Measurements from ENCODE around the gene PLCH2.

The PLCH2 gene

DNA sequence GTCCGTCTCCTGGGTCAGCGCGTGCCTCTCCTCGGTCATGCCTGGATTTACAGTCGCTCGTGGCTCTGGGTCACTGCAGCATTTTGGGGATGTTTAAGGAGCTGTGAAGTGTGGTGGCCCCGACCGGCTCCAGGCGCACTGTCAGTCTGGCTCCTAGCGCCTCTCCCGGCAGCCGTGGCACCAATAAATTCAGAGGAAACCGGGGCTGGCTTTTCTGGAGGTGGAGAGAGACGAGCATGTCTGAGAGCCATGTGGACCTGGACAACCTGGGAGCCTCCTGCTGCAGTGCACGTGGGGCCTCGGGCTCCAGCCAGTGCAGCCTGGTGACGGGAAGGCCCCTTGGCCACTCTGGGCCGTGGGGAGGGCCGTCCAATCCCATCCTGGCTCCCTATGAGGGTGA, 17.1 kb downstream of the PLCH2 start:
- H3K4me3 ChIP-seq, result no peak overlapping the region
- H3K27ac ChIP-seq, result no peak overlapping the region

DNA sequence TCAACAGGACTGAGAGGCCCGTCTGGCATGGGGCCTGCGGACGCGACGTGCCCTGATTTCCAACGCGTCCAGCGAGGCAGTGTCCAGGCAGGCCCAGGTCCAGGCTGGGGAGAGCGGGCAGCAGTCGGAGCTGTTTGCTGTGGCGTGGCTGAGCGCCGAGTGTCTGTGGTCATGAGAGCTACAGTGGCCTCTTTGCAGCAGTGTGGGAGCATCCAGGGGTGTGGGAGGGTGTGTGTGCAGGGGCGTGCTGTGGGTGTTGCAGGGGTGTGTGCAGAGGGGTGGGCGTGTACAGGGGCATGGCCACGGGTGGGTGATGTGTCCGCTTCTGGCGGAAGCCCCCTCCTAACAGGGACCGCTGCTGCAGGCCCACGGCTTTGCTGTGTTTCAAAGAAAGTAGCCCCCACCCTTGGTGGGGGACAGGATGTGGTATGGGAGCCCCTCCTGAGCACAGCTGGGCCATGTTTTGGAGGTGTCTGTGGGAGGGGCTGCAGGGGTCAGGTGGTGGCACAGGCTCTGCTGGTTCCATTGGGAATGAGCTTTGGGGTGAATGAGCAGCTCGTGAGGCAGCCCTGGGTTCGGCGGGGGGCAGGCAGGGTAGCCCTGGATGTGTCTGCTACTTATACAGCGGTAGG, 17.7 kb downstream of the PLCH2 start:
- no peak overlapping the region for H3K4me3 ChIP-seq
- H3K27ac ChIP-seq, result no peak overlapping the region

DNA sequence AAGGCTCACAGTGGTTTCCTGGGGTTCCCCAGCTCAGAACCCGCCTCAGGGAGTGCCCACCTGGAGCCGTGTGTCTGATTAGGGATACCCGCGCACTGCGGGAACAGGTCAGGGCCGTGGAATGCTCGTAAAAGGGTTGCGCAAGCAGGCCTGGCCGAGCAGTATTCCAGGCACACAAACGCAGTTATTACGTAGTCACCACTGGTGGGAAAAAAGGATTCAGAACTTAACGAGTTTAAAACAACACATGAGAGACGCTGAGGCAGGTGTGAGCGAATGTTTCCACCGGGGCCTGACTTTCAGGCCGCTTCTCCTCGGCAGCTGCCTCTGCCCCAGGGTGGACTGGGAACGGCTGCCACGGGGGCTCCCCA, 18.2 kb downstream of the PLCH2 start:
- Histone ChIP-seq H3K27ac (peak overlapping the region in 2 of 21 experiments; percentile 56 to 62), H3K4me3 (no peak overlapping the region)

DNA sequence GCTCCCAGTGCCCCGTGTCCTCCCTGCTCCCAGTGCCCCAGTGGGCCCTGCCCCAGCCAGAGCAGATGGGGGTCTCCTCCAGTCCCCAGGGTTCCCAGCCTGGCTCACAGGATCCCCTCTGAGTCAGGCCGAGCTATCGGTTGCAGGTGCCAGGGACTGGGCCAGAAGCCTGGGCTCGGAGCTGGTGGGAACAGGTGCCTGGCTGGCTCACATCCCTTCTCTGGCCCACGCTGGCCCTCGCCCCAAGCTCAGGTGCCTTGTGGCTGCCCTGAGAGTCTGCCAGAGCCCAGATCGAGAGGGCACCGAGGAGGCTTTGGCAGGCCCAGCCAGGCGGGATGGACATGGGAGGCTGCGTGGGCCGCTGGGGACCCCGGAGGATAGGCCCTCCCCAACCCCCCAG, 18.9 kb downstream of the PLCH2 start:
- no peak overlapping the region for H3K27ac ChIP-seq
- H3K4me3 ChIP-seq, result no peak overlapping the region

DNA sequence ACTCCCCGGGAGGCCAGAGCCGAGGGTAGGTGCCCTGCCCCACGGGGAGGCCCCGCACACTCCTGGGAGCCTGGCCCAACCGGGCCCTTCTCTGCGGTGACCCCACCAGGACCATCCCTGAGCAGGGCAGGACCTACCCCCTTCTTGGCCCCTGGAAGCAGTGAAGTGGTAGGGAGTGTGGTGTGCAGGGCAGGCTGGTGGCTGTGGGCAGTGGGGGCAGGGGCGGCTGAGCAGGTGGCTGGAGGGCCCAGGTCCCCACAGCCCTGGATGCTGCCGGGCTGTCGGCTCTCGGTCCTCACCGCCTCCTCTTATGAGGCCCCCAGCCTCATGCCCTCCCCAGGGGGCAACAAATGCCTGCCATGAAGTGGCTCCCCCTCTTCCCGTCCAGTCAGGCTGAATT, 19.5 kb downstream of the PLCH2 start:
- Histone ChIP-seq H3K27ac (no peak overlapping the region), H3K4me3 (no peak overlapping the region)

DNA sequence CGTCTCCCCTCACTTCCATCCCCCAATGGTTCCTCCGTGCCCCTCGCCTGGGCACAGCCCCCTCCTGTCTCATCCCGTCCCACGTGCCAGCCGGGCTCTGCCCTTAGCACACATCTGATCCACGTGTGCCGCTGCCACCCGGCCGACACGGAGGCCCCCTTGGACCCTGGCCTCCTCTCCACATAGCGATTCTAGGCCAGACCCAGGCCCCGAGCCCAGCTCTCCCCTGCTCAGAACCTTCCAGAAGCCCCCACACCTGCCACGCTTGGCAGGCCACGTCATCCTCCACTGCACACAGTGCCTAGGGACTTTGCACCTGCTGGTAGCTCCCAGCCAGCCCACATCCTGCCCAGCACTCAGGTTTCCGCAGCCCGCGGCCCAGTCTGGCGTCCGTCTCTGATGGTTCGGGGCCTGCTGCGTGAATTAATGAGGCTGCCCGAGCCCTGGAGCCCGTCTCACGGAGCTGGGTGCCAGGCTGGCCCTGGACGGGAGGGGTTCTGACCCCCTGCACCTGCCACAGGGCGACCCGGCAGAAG, 20.1 kb downstream of the PLCH2 start:
- H3K27ac ChIP-seq, result no peak overlapping the region
- H3K4me3 ChIP-seq, result no peak overlapping the region

DNA sequence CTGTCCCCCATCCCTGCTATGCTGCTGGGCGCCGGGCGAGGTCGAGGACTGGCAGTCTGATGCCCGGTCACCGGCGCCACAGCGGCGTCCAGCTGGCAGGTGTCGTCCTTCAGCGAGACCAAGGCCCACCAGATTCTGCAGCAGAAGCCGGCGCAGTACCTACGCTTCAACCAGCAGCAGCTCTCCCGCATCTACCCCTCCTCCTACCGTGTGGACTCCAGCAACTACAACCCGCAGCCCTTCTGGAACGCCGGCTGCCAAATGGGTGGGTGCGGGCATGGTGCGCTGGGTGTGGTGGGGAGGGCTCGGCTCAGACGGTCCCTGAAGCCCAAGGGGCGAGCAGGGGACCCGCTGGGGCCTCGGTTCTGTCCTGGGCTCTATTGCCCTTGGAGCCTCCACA, 20.7 kb downstream of the PLCH2 start:
- Histone ChIP-seq H3K27ac (no peak overlapping the region), H3K4me3 (no peak overlapping the region)

DNA sequence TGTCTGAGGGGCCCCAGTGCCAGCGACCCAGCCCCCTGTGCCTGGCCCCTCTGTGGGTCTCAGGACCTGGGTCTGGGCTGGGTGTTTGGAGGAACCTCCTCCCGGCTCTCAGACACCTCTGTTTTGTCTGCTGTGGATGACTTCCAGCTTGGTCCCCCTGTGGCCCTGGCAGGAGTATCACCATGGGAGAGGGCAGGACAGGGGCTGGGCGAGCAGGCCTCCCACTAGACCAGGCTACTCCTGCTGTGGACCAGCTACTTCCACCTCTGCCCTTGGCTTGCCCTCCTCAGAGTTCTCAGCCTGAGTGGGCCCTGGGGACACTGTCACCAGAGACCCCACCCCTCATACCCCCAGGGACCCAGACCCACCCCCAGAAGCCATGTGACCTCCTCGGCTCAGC, 21.8 kb downstream of the PLCH2 start:
- Histone ChIP-seq H3K4me3 (no peak overlapping the region), H3K27ac (no peak overlapping the region)

DNA sequence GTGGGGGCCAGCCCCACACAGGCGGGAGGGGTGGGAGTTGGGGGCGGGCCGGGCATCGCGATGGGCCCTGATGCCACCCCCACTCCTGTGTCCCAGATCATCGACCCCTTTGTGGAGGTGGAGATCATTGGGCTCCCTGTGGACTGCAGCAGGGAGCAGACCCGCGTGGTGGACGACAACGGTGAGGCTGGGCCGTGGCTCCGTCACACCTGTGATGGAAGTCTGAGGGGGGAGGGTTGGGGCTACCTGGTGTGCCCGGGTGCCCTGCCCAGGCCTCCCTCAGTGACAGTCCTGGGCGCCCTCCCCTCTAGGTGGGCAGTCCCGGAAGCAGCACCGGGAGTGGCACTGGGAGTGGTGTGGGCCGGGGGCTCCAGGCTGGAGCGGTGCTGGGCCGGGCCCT, 22.6 kb downstream of the PLCH2 start:
- no peak overlapping the region for H3K27ac ChIP-seq
- H3K4me3 ChIP-seq, result no peak overlapping the region

DNA sequence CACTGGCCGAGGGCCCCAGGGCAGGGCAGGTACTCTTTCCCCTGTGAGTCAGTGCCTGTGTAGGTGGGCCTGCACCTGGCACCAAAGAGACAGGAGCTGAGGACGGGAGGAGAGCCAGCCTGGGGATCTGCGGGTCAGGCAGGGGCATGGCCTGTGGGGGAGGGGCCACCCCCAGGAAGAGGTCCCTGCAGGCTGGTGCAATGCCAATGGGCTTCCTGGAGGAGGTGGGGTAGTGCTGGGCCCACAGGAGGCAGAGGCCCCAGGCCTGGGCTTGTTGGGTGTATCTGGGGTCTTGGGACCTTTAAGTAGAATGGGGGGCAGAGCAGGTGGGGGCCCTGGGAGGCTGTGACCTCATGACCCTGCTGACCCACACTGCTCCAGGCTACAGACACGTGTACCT, 23.2 kb downstream of the PLCH2 start:
- Histone ChIP-seq H3K27ac (no peak overlapping the region), H3K4me3 (no peak overlapping the region)

DNA sequence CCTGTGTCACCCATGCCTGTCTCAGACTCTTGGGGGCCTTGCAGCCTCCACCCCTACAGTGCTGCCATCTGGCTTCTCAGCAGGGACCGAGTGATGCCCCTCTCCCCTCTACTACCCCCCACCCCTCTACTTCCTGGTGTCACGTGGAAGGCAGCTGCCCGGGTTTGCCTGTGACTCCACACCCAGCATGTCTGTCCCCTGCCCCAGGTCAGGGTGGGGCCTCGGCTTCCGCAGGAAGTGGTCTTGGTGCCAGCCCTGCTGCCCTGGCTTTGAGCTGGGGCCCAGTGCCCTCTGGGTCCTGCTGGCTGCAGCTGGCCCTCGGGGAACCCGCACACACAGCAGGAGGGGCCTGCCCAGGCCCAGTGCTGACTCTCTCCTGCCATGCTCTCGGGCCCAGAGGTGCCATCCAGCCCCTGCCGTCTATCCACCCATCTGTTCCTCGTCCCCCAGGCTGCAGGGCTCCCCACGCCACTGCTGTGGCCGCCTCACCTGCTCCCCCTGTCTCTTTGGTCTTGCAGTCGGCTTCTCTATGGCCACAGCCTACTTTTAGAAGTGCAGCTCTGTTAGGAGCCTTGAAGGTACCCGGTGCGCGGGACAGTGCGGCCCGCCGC, 24.0 kb downstream of the PLCH2 start:
- H3K4me3 ChIP-seq, result no peak overlapping the region
- H3K27ac ChIP-seq, result no peak overlapping the region

DNA sequence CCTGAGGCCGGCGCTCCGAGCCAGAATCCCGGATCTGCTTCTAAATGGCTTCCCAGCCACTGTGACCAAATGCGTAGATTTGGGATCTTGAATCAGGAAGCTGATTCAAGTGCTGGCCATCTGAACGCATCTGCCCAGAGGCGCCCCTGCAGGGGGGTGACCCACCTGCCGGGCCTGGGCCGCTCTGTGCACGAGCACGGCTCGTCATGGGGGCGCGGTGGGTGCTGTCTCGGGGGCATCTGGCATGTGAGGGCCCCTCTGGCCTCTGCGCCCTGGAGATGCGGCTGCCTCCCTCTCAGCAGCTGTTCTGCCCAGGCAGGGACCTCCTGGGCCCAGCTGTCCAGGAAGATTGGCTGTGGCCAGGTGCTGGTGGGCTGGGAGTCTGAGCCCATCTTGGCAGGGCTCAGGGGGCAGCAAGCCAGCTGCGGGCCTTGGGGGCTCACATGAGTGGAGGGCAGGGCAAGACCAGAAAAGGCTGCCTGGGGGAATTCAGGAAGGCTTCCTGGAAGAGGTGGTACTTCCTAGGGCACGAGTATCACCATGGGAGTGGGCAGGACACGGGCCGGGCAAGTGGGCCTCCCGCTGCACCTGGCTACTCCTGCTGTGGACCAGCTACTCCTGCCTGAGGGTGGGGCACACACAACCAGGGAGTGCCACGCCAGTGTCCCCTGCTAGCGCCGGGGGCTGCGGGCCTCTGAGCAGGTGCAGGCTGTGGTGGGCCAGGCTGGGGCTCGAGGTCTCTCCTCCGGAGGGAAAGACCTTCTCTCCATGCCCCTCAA, 25.1 kb downstream of the PLCH2 start:
- Histone ChIP-seq H3K27ac (no peak overlapping the region), H3K4me3 (no peak overlapping the region)

DNA sequence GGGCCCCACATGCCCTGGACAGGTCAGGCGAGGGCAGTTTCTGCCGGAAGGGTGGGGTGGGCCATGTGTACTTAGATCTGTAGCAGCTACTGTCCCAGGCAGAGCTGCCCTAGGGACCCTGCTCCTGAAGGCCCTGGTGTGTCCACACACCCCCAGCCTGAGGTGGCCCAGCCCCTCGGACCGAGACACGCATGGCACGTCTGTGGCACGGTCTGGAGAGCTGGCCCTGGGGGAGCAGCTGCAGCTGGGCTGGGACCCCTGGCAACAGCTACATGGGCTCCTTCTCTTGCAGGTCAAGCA, 25.7 kb downstream of the PLCH2 start:
- no peak overlapping the region for H3K27ac ChIP-seq
- H3K4me3 ChIP-seq, result no peak overlapping the region

DNA sequence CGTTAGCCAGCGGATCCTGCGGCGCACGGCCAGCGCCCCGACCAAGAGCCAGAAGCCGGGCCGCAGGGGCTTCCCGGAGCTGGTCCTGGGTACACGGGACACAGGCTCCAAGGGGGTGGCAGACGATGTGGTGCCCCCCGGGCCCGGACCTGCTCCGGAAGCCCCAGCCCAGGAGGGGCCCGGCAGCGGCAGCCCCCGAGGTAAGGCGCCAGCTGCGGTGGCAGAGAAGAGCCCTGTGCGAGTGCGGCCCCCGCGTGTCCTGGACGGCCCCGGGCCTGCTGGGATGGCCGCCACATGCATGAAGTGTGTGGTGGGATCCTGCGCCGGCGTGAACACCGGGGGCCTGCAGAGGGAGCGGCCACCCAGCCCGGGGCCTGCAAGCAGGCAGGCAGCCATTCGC, 26.1 kb downstream of the PLCH2 start:
- Histone ChIP-seq H3K4me3 (no peak overlapping the region), H3K27ac (no peak overlapping the region)

DNA sequence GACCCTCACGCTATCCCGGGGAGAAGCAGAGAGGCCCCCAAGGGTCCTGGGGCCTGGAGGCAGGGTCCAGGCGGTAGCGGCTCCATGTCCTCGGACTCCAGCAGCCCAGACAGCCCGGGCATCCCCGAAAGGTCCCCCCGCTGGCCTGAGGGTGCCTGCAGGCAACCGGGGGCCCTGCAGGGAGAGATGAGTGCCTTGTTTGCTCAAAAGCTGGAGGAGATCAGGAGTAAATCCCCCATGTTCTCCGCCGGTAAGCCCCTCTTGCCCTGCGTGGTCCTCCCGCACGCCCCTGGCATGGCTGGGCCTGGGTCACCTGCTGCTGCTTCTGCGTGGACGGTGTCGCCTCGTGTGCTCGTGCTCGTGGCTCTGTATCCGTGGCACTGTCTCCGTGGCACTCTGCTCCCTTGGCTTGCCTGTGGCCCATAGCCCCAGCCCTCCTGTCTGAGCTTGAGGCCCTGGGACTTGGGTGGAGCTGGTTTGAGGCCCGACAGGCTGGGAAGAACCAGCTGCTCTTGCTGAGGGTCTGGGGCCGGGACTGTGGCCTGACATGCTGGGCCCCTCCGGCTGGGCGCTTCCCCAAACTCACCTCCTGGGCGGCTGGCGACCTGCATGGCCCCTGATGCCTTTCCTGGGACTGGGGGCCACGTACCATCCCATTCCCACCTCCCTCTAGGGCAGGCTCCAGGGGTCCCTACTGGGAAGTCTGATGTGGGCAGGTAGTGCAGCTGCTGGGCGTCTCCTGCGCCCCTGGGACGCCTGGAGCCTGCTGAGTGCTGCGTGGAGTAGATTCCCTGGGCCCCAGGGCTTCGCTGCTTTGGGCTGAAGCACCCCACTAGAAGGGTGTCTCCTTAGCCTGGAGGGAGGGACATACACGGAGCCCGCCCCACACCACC, 26.8 kb downstream of the PLCH2 start:
- H3K4me3 ChIP-seq, result no peak overlapping the region
- H3K27ac ChIP-seq, result no peak overlapping the region

DNA sequence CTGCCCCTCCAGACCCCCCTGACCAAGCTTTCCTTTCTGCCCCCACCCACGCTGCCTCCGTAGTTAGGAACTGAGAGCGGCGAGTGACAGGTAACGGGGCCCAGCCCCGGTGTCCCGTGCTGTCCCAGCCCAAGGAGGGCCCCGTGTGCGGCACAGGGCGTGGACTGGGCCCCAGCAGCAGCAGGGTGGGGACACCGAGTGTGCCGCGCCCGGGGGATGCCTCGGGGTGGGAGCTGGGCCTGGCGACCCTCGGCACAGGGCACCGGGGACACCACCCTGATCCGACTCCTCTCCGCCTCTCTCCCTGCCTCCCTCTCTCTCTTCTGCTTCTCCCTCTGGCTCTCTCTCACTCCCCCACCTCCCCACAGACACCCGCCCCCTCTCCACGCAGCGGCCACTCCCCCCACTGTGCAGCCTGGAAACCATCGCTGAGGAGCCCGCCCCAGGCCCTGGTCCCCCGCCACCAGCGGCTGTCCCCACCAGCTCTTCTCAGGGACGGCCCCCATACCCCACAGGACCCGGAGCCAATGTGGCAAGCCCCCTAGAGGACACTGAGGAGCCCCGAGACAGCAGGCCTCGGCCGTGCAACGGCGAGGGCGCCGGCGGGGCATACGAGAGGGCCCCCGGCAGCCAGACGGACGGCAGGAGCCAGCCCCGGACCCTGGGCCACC, 27.6 kb downstream of the PLCH2 start:
- Histone ChIP-seq H3K4me3 (no peak overlapping the region), H3K27ac (no peak overlapping the region)

DNA sequence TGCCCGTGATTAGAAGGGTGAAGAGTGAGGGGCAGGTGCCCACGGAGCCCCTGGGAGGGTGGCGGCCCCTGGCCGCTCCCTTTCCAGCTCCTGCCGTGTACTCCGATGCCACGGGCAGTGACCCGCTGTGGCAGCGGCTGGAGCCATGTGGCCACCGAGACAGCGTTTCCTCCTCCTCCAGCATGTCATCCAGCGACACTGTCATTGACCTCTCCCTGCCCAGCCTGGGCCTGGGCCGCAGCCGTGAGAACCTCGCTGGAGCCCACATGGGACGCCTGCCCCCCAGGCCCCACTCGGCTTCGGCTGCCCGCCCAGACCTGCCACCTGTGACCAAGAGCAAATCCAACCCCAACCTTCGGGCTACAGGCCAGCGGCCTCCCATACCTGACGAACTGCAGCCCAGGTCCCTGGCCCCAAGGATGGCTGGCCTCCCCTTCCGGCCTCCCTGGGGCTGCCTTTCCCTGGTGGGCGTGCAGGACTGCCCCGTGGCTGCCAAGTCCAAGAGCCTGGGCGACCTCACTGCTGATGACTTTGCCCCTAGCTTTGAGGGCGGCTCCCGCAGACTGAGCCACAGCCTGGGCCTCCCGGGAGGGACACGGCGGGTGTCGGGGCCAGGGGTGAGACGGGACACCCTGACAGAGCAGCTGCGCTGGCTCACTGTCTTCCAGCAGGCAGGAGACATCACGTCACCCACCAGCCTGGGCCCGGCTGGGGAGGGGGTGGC, 28.3 kb downstream of the PLCH2 start:
- H3K27ac ChIP-seq, result no peak overlapping the region
- no peak overlapping the region for H3K4me3 ChIP-seq

DNA sequence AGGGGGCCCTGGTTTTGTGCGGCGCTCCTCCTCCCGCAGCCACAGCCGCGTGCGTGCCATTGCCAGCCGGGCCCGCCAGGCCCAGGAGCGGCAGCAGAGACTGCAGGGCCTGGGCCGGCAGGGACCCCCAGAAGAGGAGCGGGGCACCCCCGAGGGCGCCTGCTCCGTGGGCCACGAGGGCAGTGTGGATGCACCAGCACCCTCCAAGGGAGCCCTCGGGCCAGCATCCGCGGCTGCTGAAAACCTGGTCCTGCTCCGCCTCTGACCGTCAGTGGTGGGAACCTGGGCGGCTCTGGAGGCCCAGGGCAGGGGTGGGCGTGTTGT, 28.8 kb downstream of the PLCH2 start:
- H3K27ac ChIP-seq, result no peak overlapping the region
- H3K4me3 ChIP-seq, result no peak overlapping the region

DNA sequence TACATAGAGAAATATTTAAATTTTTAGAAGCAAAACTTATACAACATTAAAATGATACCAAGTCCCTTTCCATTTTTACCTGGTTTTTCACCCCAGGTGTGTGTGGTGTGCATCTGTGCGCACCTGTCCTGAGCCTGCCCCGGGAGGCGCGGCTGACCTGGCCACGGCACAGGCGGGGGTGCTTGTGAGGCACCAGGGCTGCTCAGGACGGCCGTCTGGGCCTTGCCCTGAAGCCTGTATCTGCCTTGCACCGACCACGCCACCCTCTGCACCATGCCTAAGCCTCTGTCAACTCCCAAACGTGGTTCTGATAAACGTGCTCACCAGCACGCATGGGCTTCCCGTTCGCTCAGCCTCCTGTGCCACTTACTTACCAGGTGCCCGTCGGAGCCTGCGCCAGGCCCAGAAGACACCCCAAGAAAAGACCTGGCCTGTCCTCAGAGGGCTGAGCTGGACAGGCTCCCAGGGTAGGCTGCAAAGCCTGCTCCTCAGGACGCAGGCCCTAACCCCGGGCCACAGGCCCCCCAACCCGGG, 29.4 kb downstream of the PLCH2 start:
- H3K27ac ChIP-seq, result no peak overlapping the region
- no peak overlapping the region for H3K4me3 ChIP-seq
